GM10266 (cell line): Measurements from ENCODE around the gene NR2E3.

Experiments
- DNase-seq: peaks from one replicate; pipeline ENCODE4 v3.0.0; 2012; ENCODE audit errors: extremely low spot score
- TF ChIP-seq, protein P1 (sequence below): IDR thresholded peaks from 2 replicates; pipeline ENCODE4 v1.5.1; 2012; ENCODE audit warnings: mild to moderate bottlenecking, low read depth; ENCODE audit not compliant: control insufficient read depth, insufficient read depth; ENCODE audit errors: missing control alignments

Gene NR2E3

DNA sequence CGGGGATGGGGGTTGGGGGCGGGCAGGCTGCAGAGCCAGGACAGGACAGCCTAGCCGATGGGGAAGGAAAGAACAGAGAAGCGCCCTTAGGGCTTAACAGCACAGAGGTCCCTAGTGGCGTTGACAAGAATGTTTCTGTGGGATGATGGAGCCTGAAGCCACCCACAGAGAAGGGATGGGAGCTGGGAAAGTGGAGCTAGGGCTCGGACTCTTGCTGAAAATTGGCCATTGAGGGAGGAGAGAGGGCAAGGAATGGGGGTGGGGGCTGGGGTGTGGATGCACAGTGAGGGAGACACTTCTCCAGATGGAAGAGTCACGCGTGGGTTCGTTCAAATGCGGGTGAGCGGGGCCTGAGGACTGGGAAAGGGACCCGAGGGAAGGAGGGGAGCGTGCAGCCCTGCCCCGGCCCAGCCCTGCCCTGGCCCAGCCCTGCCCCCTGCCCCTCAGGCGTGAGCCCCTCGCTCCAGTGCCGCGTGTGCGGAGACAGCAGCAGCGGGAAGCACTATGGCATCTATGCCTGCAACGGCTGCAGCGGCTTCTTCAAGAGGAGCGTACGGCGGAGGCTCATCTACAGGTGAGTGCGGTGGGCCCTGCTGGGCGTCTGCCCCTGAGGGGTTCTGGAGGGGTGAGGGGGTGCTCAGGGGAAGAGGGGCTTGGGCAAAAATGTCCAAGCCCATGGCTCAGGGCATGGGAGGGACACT, 832 bp downstream of the NR2E3 start:
- TF ChIP-seq, protein P1, sequence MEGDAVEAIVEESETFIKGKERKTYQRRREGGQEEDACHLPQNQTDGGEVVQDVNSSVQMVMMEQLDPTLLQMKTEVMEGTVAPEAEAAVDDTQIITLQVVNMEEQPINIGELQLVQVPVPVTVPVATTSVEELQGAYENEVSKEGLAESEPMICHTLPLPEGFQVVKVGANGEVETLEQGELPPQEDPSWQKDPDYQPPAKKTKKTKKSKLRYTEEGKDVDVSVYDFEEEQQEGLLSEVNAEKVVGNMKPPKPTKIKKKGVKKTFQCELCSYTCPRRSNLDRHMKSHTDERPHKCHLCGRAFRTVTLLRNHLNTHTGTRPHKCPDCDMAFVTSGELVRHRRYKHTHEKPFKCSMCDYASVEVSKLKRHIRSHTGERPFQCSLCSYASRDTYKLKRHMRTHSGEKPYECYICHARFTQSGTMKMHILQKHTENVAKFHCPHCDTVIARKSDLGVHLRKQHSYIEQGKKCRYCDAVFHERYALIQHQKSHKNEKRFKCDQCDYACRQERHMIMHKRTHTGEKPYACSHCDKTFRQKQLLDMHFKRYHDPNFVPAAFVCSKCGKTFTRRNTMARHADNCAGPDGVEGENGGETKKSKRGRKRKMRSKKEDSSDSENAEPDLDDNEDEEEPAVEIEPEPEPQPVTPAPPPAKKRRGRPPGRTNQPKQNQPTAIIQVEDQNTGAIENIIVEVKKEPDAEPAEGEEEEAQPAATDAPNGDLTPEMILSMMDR, result no peak
- DNase-seq, result no peak

DNA sequence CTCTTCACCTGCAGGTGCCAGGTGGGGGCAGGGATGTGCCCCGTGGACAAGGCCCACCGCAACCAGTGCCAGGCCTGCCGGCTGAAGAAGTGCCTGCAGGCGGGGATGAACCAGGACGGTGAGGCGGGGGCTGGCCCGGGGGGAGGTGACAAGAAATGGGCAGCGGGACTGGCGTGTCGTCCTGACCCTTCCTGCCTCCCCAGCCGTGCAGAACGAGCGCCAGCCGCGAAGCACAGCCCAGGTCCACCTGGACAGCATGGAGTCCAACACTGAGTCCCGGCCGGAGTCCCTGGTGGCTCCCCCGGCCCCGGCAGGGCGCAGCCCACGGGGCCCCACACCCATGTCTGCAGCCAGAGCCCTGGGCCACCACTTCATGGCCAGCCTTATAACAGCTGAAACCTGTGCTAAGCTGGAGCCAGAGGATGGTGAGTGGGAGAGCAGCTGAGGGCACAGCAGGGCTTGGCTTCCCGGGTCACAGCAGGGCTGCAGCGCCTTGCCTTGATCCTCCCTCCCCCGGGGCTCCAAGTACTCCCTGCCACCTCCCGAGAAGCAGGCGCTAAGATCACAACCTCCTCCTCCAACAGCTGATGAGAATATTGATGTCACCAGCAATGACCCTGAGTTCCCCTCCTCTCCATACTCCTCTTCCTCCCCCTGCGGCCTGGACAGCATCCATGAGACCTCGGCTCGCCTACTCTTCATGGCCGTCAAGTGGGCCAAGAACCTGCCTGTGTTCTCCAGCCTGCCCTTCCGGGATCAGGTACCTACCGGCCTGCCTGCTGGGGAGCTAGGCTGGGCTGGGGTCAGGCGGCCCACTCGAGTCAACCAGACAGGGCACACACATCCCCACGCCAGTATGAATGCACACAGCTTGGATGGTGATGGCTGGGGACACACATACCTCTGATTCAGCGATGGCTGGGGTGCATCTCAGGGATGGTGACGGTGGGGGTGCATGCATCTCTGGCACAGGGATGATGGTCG, 1.7 kb downstream of the NR2E3 start:
- DNase-seq, result no peak
- TF ChIP-seq, protein P1, result no peak

DNA sequence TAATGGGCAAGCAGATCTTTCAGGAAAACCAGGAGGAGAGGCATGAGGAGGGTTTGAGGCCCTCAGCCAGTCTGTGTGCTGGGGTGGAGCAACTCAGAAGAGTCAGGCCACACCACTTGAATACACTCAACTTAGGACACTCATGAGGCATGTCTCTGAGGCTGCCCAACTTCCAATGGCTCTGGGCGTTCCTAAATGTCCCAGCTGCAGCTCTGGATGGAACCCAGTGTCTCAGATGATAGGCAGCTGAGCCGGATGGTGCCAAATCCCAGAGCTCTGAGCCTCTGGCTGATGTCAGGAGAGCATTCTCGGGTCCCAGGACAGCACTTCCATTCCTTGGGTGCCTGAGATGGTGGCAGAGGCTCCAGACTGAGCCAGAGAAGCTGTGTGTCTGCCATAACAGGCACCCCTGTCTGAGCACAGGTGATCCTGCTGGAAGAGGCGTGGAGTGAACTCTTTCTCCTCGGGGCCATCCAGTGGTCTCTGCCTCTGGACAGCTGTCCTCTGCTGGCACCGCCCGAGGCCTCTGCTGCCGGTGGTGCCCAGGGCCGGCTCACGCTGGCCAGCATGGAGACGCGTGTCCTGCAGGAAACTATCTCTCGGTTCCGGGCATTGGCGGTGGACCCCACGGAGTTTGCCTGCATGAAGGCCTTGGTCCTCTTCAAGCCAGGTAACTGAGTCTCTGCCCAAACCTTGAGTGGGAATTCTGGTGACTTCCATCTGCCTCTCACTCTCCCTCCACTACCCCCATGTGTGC, 2.8 kb downstream of the NR2E3 start:
- no peak for DNase-seq

GRCh38 chr15:71813723-71814470, 3.5 kb downstream of the NR2E3 start:
- TF ChIP-seq, protein P1, result no peak
- no peak for DNase-seq

More for the DNA sequence above, 2.8 kb downstream of the NR2E3 start:
- TF ChIP-seq, protein P1, result no peak

GRCh38 chr15:71815301-71815700, 4.9 kb downstream of the NR2E3 start:
- TF ChIP-seq, protein P1, result no peak
- no peak for DNase-seq

GRCh38 chr15:71817351-71817750, 7.0 kb downstream of the NR2E3 start:
- TF ChIP-seq, protein P1, result no peak
- DNase-seq, result no peak
